ENCODE results near the gene ATG9A. TPM values are rescaled to one million over a fixed set of nuclear protein-coding genes. Genes with fewer than 3 reads are reported as not detected.

Gene ATG9A
- total RNA-seq, 5 donors from 2014 or later (not counting 1 experiment from before 2014, with no cell fraction given) = 52.5 to 72.9 (median 57.6) TPM

GRCh38 chr2:219184121-219184520 is 45.3 kb downstream of the ATG9A start:
- Mint-ChIP-seq H3K27ac (peak overlapping the region in 1 of 2 donors; percentile 1), H3K4me1 (peaks cover 42 to 49% (median 44%) of the 10 kb centered on the region in 3 donors)
- no peak overlapping the region for H3K27ac ChIP-seq (ENCODE audit: low read length)

GRCh38 chr2:219183151-219183772 is 46.2 kb downstream of the ATG9A start:
- Histone ChIP-seq H3K4me1 (ENCODE audit: control insufficient read depth in 1 of 2, extremely low read depth in 1 of 2, insufficient read depth in 2 of 2, low read length in 2 of 2) (peaks cover 8 to 44% of the 10 kb centered on the region in 2 experiments), H3K27ac (ENCODE audit: low read length) (peak overlapping the region; percentile 2), H3K4me3 (ENCODE audit: control insufficient read depth in 1 of 2, extremely low read depth in 1 of 2, low read length in 1 of 2) (no peak overlapping the region), H3K9me3 (no peaks in the 10 kb centered on the region), H3K27me3 (replicated peaks in 1 of 2; ENCODE audit: control insufficient read depth in 2 of 2, extremely low read depth in 1 of 2, insufficient read depth in 2 of 2, low read length in 1 of 2) (no peaks in the 10 kb centered on the region), H3K36me3 (ENCODE audit: control insufficient read depth in 2 of 2, extremely low read depth in 1 of 2, insufficient read depth in 1 of 2, low read length in 1 of 2) (peaks cover 14 to 52% of the 10 kb centered on the region in 2 donors)
- Mint-ChIP-seq H3K36me3 (peaks cover 44% of the 10 kb centered on the region), H3K27ac (peak overlapping the region; percentile 73 to 79), H3K4me3 (peak overlapping the region in 1 of 3 donors; percentile 49), H3K4me1 (peaks cover 48 to 55% (median 49%) of the 10 kb centered on the region in 3 donors), H3K9me3 (no peaks in the 10 kb centered on the region), H3K27me3 (no peaks in the 10 kb centered on the region)
- ATAC-seq (replicated peaks in 1 of 4) (no peak), DNase-seq (no peak)
- 100% methylated on average over 2 of the region's 6 CpGs for WGBS (ENCODE audit: insufficient coverage)
- ChIA-PET CTCF (interaction anchor here in 1 of 2 donors (1.4 kb wide), 1 partner anchor 9 kb away, joined by 3 read pairs; no protein-coding TSS in a partner anchor), POLR2A (no interaction called here)

More at GRCh38 chr2:219184121-219184520, 45.3 kb downstream of the ATG9A start:
- Histone ChIP-seq H3K4me1 (ENCODE audit: control insufficient read depth in 1 of 2, extremely low read depth in 1 of 2, insufficient read depth in 2 of 2, low read length in 2 of 2) (peaks cover 3 to 37% of the 10 kb centered on the region in 2 experiments), H3K9me3 (no peaks in the 10 kb centered on the region), H3K4me3 (ENCODE audit: control insufficient read depth in 1 of 2, extremely low read depth in 1 of 2, low read length in 1 of 2) (no peak overlapping the region), H3K36me3 (ENCODE audit: control insufficient read depth in 2 of 2, extremely low read depth in 1 of 2, insufficient read depth in 1 of 2, low read length in 1 of 2) (peaks cover 14 to 52% of the 10 kb centered on the region in 2 donors), H3K27me3 (replicated peaks in 1 of 2; ENCODE audit: control insufficient read depth in 2 of 2, extremely low read depth in 1 of 2, insufficient read depth in 2 of 2, low read length in 1 of 2) (no peaks in the 10 kb centered on the region)
- Mint-ChIP-seq H3K27me3 (no peaks in the 10 kb centered on the region), H3K9me3 (no peaks in the 10 kb centered on the region), H3K4me3 (no peak overlapping the region), H3K36me3 (peaks cover 43% of the 10 kb centered on the region)
- 100% methylated on average over 2 of the region's 2 CpGs for WGBS (ENCODE audit: insufficient coverage)
- ATAC-seq (replicated peaks in 1 of 4) = no peak
- POLR2A ChIA-PET = no interaction called here
- CTCF ChIA-PET = interaction anchor here in 1 of 2 donors (0.6 kb wide), 1 partner anchor 455 kb away, joined by 5 read pairs; no protein-coding TSS in a partner anchor
- DNase-seq = no peak

- Mint-ChIP-seq H3K4me1 (peaks cover 50 to 58% (median 51%) of the 10 kb centered on the region in 3 donors), H3K27ac (peak overlapping the region; percentile 73 to 79), H3K4me3 (peak overlapping the region in 1 of 3 donors; percentile 49), H3K36me3 (peaks cover 44% of the 10 kb centered on the region), H3K9me3 (no peaks in the 10 kb centered on the region), H3K27me3 (no peaks in the 10 kb centered on the region)
- ChIA-PET POLR2A (interaction anchor here in 1 of 2 donors (0.5 to 0.7 kb wide), 3 partner anchors 23 to 324 kb away, joined by 4 to 6 read pairs (median 6); no protein-coding TSS in a partner anchor), CTCF (interaction anchor here in 1 of 2 donors (0.7 to 1.4 kb wide), 3 partner anchors 9 to 156 kb away, joined by 3 read pairs; no protein-coding TSS in a partner anchor)
- DNase-seq = peak in 2 of 35 experiments; percentile 15 to 17
- no peak for ATAC-seq (replicated peaks in 1 of 4)
- Histone ChIP-seq H3K9me3 (no peaks in the 10 kb centered on the region), H3K4me1 (ENCODE audit: control insufficient read depth in 1 of 2, extremely low read depth in 1 of 2, insufficient read depth in 2 of 2, low read length in 2 of 2) (peaks cover 9 to 45% of the 10 kb centered on the region in 2 experiments), H3K36me3 (ENCODE audit: control insufficient read depth in 2 of 2, extremely low read depth in 1 of 2, insufficient read depth in 1 of 2, low read length in 1 of 2) (peaks cover 14 to 52% of the 10 kb centered on the region in 2 donors), H3K4me3 (ENCODE audit: control insufficient read depth in 1 of 2, extremely low read depth in 1 of 2, low read length in 1 of 2) (no peak overlapping the region), H3K27ac (ENCODE audit: low read length) (peak overlapping the region; percentile 2), H3K27me3 (replicated peaks in 1 of 2; ENCODE audit: control insufficient read depth in 2 of 2, extremely low read depth in 1 of 2, insufficient read depth in 2 of 2, low read length in 1 of 2) (no peaks in the 10 kb centered on the region)
- WGBS (ENCODE audit: insufficient coverage) = 53% methylated on average over 5 of the region's 8 CpGs
Measured at GRCh38 chr2:219182331-219183150, 46.9 kb downstream of the ATG9A start.

GRCh38 chr2:219181531-219181930 is 47.9 kb downstream of the ATG9A start:
- peak overlapping the region; percentile 46 to 79 for H3K27ac Mint-ChIP-seq
- peaks cover 52 to 59% (median 55%) of the 10 kb centered on the region in 3 donors for H3K4me1 Mint-ChIP-seq
- Histone ChIP-seq H3K27ac (ENCODE audit: low read length) (no peak overlapping the region), H3K9me3 (no peaks in the 10 kb centered on the region), H3K36me3 (ENCODE audit: control insufficient read depth in 2 of 2, extremely low read depth in 1 of 2, insufficient read depth in 1 of 2, low read length in 1 of 2) (peaks cover 14 to 52% of the 10 kb centered on the region in 2 donors), H3K4me1 (ENCODE audit: control insufficient read depth in 1 of 2, extremely low read depth in 1 of 2, insufficient read depth in 2 of 2, low read length in 2 of 2) (peaks cover 11 to 50% of the 10 kb centered on the region in 2 experiments), H3K4me3 (ENCODE audit: control insufficient read depth in 1 of 2, extremely low read depth in 1 of 2, low read length in 1 of 2) (no peak overlapping the region), H3K27me3 (replicated peaks in 1 of 2; ENCODE audit: control insufficient read depth in 2 of 2, extremely low read depth in 1 of 2, insufficient read depth in 2 of 2, low read length in 1 of 2) (no peaks in the 10 kb centered on the region)
- H3K4me3 Mint-ChIP-seq = peak overlapping the region in 1 of 3 donors; percentile 49
- H3K9me3 Mint-ChIP-seq = no peaks in the 10 kb centered on the region
- POLR2A ChIA-PET = interaction anchor here in 1 of 2 donors (0.6 to 1.4 kb wide), 3 partner anchors 25 to 210 kb away, joined by 3 to 7 read pairs (median 4); partner anchors contain the start of gene ZFAND2B
- DNase-seq = no peak
- CTCF ChIA-PET = interaction anchor here (0.5 to 1.7 kb wide), 3 partner anchors 19 to 60 kb away, joined by 3 to 5 read pairs (median 3); no protein-coding TSS in a partner anchor
- 95% methylated on average over 2 of the region's 6 CpGs for WGBS (ENCODE audit: insufficient coverage)
- no peak for ATAC-seq (replicated peaks in 1 of 4)
- H3K36me3 Mint-ChIP-seq = peaks cover 44% of the 10 kb centered on the region
- no peaks in the 10 kb centered on the region for H3K27me3 Mint-ChIP-seq

GRCh38 chr2:219180961-219181360 is 48.5 kb downstream of the ATG9A start:
- Mint-ChIP-seq H3K4me3 (peak overlapping the region in 2 of 3 donors; percentile 9 to 88), H3K27ac (peak overlapping the region; percentile 46 to 79), H3K9me3 (no peaks in the 10 kb centered on the region), H3K27me3 (no peaks in the 10 kb centered on the region), H3K36me3 (peaks cover 41% of the 10 kb centered on the region), H3K4me1 (peaks cover 54 to 62% (median 57%) of the 10 kb centered on the region in 3 donors)
- Histone ChIP-seq H3K4me1 (ENCODE audit: control insufficient read depth in 1 of 2, extremely low read depth in 1 of 2, insufficient read depth in 2 of 2, low read length in 2 of 2) (peaks cover 12 to 55% of the 10 kb centered on the region in 2 experiments), H3K27me3 (replicated peaks in 1 of 2; ENCODE audit: control insufficient read depth in 2 of 2, extremely low read depth in 1 of 2, insufficient read depth in 2 of 2, low read length in 1 of 2) (no peaks in the 10 kb centered on the region), H3K4me3 (ENCODE audit: control insufficient read depth in 1 of 2, extremely low read depth in 1 of 2, low read length in 1 of 2) (peak overlapping the region in 1 of 2 donors; percentile 0), H3K27ac (ENCODE audit: low read length) (no peak overlapping the region), H3K36me3 (ENCODE audit: control insufficient read depth in 2 of 2, extremely low read depth in 1 of 2, insufficient read depth in 1 of 2, low read length in 1 of 2) (peaks cover 14 to 52% of the 10 kb centered on the region in 2 donors), H3K9me3 (no peaks in the 10 kb centered on the region)
- ChIA-PET CTCF (interaction anchor here (0.5 to 1.7 kb wide), 3 partner anchors 19 to 332 kb away, joined by 3 to 5 read pairs (median 3); no protein-coding TSS in a partner anchor), POLR2A (interaction anchor here (1.1 to 1.4 kb wide), 2 partner anchors 25 kb away, joined by 3 to 4 read pairs; partner anchors contain the start of gene ZFAND2B (in 1 of the 2))
- DNase-seq = no peak
- WGBS (ENCODE audit: insufficient coverage) = 97% methylated on average over 4 of the region's 5 CpGs
- ATAC-seq (replicated peaks in 1 of 4) = no peak

Data from T-cell (primary cell).